GM19324 (cell line): ENCODE data around the gene ROR1.
"Not testable (repeated sequence)": the region's sequence is repeated elsewhere in the genome, so short reads cannot be mapped to it uniquely, and the experiment has no call there.

Experiments used
- ATAC-seq: cut with Tn5 transposase; IDR thresholded peaks from one replicate; pipeline ENCODE4 v1.9.1; 2021; ENCODE audit warnings: mild to moderate bottlenecking, moderate library complexity; ENCODE audit not compliant: unreplicated experiment, low FRiP score

The ROR1 gene

GRCh38 chr1:64072089-64072793 lies 298.4 kb downstream of the ROR1 start:
- no peak for ATAC-seq

DNA sequence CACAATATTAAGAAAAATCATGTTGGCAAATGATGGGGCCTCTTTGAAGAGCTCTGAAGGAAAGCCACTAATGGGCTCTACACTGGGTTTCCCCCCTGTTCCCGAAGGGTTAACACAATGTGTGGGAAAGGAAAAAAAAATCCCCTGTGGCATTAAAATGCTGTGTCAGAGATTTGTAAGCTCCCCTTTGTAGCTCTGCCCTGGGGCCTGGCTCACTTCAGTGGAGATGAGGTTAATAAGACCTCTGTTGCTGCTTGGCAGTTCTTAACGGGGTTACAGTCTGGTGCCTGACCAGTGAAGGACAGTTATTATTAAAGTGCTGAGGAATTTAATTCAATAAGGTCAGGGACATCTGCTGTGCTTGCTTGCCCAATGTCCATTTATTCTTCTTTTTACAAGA lies 299.9 kb downstream of the ROR1 start:
- no peak for ATAC-seq

GRCh38 chr1:64074767-64075166 lies 300.9 kb downstream of the ROR1 start:
- no peak for ATAC-seq

DNA sequence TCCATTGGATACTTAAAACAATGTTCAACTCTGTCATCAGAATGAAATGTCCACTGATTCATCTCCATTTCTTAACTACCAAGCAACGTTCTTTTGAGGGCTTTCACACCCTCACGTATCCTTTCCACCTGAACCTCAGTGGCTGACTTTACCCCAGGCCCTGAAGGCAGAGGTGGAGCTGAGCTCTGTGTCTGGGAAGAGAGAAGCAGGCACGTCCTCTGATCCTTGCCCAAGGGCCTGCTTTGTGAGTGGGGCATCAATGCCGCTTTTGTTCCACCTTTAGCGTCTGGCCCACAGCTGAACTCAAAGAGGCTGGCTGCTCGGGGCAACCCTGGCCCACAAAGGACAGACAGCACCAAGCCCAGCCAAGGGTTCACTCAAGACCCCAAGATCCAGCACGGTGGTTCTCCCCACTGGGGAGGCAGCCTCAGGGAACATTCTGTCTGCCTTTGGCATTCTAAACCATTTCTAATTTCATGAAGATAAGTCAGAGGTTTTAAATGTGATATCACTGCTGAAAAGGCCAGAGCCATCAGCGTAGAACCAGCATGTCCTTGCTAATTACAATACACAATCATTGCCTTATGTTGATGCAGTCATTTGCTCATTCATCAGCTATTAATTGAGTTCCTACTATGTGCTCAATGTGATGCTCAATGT lies 303.6 kb downstream of the ROR1 start:
- ATAC-seq, result no peak

DNA sequence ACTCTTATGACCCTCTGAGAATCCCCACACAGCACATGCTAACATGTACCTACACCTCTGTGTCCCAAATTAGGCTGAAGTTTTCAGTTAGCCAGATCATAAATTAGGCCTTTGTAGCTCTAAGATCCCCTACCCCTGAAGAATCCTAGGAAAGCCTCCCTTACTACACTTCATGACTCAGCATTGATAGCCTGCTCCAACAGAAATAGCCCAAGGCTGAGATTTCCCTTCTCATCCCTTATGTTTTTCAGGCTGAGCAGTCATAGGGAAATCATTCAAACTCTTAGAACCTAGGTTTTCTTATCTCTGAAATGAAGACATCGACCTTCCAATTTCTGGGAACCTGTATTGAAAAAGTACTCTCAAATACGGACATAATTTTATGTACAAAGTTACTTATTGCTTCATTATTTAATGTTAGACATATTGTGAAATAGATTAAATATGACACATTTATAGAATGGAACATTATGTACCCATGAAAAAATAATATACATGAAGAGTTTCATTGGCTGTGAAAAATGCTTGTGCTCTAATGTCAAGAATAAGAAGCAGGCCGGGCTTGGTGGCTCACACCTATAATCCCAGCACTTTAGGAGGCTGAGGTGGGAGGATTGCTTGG lies 307.2 kb downstream of the ROR1 start:
- no peak for ATAC-seq

DNA sequence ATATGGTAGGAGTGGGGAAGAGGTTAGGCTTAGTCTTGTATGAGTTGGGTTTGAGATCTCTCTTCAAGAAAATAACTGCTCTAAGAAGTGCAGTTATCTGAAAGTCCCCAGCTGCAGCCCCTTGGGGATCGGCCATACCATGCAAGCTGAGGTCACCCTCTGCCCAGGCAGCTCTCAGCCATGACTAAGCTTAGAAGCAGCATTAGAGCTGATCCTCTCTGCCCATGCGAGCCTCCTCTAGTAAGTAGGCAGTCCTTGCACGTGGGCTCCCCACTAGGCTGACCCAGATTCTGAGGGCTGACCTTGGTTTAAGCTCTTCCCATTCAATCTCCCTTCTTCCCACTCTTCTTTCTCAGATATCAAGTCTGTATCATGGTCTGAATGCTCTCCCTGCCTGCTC lies 308.6 kb downstream of the ROR1 start:
- ATAC-seq, result no peak

GRCh38 chr1:64084451-64084850 lies 310.6 kb downstream of the ROR1 start:
- ATAC-seq, result no peak

DNA sequence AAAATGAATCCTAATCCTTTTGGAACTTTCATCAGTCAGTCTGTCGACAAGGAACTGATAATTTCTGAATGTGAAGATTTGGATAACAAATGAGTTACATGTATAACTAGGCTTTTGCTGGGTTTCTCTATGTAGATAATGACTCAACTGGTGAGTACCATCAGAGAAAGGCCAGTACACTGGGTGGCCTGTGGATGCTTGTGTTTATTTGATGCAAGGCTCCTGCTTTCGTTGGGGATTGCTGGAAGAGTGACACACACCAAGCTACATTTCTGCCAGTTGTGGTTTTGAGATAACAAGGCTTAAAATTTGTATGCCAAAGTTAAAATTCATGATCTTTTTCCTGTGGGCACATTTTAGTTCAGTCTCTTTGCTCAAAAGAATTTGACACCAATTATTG lies 314.0 kb downstream of the ROR1 start:
- ATAC-seq, result no peak

- ATAC-seq, result no peak
Measured at GRCh38 chr1:64090436-64090835, 316.6 kb downstream of the ROR1 start.

DNA sequence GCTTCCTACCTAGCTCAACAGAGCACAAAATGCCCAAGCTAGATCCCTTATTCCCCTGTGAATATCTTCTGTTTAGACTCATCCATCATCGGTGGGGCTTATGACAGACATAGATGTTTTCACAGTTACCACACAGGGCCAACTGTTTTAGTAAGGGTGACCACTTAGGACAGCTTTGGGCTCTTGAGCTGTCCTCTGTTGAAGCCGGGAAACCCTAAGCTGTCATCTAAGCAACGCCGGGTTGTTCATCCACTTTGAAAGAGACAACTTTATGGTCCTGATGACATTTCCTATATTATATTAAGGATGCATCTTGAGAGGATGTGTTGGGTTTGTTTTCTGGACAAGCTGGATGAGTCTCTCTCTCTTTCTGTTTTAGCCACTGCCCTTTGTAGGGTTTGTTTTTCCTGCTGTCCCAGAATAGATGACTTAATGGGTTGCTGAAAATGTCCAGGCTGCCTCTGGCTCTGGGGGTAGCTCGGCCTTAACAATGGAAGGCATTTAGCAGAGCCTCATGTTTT lies 319.1 kb downstream of the ROR1 start:
- ATAC-seq, result no peak

- ATAC-seq, result no peak
Measured at GRCh38 chr1:64093941-64094340, 320.1 kb downstream of the ROR1 start.

DNA sequence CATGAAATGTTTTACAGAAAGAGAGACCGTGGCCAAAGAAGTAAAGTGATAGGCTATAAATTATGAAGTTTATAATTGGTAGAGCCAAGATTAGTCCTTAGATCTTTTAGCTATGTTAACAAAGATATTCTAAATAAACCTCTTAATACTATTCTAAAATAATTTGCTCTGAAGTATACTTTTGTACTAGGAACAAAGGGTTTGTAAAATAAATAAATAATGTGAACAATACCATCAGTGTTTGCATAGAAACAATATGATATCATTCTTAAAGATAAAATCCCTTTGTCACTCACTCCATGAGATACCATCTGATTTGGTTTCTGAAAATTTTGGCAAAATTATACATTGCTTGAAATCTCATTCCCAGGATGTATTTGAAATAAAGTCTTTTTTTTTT lies 322.0 kb downstream of the ROR1 start:
- ATAC-seq, result no peak

DNA sequence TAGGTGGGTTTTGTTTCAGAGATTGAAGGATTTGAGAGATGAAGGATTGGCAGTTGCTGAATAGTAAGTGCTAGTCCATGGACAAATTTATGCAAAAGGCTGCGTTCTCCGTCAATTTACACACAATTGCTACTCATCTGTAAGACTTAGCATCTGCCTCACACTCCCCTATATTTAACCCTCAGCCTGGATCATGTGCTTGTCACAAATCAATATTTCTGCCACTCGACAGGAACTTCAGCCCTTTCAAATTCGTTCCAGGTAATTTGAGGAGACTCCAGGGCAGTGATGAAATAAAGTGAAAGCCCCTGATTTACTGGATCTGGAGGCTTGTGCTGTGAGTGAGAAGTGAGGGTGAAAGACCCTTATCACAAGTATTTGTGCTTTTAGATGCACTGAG lies 324.0 kb downstream of the ROR1 start:
- ATAC-seq, result no peak

DNA sequence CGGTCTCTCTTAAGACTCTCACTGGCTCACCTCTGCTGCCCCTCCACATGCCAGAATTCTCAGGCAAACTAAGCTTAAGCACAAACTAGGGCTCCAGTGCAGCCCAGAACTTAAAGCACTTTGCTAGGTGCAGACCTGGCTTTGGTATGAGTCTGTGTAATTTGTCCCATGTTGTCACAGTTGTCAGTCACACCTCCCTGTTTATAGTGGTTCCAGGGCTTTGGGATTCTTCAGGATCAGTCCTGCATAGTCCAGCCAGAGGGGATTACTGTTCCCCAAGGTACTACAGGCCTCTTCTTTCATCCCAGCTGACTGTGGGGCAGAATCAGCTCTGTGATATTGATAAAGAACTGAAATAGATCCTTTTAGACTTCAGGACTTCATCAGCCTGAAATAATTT lies 324.6 kb downstream of the ROR1 start:
- ATAC-seq, result no peak

DNA sequence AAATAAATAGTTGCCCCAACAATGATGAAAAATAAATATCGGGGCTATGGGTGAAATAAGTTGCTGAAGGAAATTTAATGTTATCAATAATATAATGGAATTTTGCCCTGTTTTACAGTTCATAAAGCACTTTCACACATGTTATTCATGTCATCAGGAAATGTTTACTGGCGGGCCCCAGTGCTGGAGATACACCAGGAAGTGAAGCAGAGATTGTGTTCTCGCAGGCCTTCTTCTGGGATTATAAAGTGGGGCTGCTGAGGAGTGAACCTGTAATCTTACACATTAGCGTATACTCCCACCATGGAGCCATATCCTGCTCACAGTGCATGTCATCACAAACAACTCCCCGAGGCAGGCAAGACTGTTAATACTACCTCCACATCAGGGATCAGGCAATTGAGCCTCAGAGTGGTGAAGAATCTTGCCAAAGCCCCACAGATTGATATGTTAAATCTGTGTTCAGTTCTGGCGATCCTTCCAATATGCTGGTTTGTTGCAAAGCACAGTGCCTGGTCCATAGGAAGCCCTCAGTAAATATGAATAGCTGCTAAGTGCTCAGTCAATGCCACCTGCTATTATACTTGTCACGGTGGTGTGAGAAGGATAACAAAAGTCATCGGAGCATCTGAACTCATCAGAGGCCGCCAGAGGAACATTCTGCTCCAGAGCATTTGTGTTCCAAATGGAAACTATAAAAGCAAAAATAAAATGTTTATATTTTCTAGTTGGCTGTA lies 325.2 kb downstream of the ROR1 start:
- ATAC-seq, result no peak

DNA sequence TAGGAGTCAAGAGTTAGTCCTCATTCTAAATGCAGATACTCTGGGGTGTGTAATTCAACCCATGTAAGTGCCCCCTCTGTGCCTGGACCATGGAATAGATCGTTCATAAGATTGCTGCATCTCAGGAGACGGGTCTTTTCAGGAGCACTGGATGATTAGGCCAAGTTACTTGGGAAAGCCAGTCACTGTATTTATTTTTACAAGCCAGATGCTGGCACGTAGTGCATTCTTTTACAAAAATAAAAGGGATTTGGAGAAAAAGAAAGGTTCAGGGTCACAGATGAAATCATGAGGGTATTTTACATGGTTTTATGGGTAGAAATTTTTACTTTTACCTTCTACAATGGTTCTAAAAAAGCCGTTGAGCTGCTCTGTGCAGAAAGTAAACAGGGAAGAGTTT lies 327.0 kb downstream of the ROR1 start:
- ATAC-seq, result no peak

GRCh38 chr1:64104585-64104984 lies 330.8 kb downstream of the ROR1 start:
- ATAC-seq, result not testable (repeated sequence)

DNA sequence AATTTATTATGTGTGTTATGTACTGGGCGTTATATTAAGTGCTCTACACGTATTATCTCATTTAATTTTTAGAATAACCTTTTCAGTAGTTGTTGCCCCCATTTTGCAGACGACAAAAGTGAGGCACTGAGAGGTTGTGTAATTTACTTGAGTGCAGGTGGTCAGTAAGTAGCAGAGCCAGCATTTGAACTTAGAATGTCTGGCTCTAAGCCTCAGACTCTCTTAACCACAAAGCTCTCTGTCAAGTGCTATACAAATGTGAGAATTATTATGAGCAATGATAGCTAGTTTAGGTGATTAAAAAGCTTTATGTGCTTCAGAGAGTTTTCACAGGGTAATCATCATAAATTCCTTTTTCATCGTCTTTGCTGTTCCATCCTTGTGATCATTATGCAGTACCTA lies 333.3 kb downstream of the ROR1 start:
- no peak for ATAC-seq

- no peak for ATAC-seq
Measured at GRCh38 chr1:64107632-64108031, 333.8 kb downstream of the ROR1 start.

DNA sequence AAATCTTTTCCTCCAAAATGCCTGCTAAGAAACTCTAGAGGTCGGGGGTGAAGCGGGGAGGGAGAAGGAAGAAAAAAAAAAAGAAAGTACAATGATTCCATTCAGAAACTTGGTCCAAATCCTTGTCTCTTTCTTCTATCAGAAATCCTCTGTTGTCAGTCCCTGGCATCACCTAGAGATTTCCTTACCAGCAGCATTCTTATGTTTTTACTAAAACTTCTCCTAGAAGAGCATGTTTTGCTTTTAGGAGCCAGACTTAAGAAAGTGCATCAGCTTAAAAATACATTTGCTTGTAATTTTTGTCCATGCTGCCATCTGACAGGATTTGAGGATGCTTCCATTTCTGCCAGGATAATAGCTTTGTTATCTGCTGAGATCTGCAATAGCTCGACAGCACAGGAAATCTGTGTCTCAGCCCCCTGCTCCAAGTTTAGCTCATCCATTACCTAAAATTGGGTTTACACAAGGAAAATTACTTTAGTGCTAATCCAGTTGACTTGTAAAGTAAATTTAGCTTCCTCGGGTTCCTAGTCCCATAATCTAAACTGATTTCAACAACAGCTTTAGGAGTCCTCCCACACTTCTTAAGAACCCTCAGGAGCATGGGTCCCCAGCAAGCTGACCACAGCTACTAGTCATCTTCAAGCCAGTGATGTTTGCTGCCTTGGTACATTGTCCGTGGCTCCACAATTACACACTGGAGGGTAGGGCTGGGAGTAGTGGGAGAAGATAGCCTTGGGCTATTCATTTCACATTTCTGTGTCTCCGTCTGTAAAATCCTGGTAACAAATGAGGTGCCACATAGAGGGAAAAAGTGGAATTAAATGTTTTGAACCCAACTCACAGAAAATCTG lies 337.3 kb downstream of the ROR1 start:
- no peak for ATAC-seq
